Measurements from ENCODE around the gene FXYD6.
"Not testable (repeated sequence)": the region's sequence is repeated elsewhere in the genome, so short reads cannot be mapped to it uniquely, and the experiment has no call there.

Gene FXYD6

DNA sequence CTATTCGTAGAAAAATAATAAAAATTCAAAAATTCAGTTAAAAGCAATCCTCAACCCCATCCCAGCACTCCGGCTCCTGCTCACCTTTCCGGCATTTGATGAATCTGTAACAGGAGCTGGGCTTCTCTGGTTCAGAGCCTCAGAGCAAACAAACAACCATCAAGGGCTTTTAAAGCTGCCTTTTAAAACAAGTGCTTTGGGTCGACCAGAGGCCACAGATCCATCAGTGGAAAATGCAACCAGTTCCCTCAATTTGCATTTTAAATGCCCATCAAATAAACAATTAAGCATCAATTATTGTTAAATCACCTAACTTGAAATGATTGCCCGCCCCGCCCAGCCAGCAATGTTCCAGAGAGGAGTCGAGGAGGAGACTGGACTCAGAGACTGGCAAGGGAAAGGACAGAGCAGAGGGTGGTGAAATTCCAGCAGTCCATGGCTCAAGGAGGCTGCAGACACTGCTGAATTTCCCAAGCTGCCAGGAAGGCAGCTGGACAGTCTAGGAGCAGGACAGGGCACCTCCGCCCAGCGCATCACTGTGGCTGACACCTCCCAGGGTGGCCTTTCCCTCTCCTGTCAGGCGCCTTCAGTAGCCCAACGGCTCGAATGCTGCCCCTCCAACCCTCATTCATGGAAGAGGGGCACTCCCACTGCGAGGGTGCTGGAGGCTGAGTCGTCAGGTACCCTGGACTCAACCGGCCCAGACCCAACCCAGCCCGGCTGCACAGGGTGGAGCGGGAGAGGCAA, 7.5 kb downstream of the FXYD6 start:
- Histone ChIP-seq H3K9ac (ENCODE audit: low read length) (no peak overlapping the region), H3K9me2 (replicated peaks; ENCODE audit: insufficient read depth, low read length) (no peaks in the 10 kb centered on the region), H3K27ac (ENCODE audit: low read depth, low read length) (no peak overlapping the region), H3F3A (ENCODE audit: insufficient read depth) (no peaks in the 10 kb centered on the region), H3K4me3 (ENCODE audit: insufficient read depth, low read length, poor library complexity, severe bottlenecking) (no peak overlapping the region), H3K9me3 (ENCODE audit: insufficient read depth, low read length) (no peaks in the 10 kb centered on the region), H4K20me1 (ENCODE audit: low read depth, low read length) (no peaks in the 10 kb centered on the region), H3K27me3 (ENCODE audit: low read length) (no peaks in the 10 kb centered on the region), H3K4me2 (ENCODE audit: low read depth, low read length, poor library complexity, severe bottlenecking) (no peak overlapping the region), H2AFZ (ENCODE audit: low read depth, low read length, severe bottlenecking) (no peak overlapping the region), H3K36me3 (ENCODE audit: low read length) (no peaks in the 10 kb centered on the region), H3K79me2 (ENCODE audit: insufficient read depth, low read length) (no peaks in the 10 kb centered on the region)
- no peak for TF ChIP-seq EZH2phosphoT487 (conservative IDR thresholded peaks at IDR 0.05; ENCODE audit: low read length)
- TF ChIP-seq, protein P1, sequence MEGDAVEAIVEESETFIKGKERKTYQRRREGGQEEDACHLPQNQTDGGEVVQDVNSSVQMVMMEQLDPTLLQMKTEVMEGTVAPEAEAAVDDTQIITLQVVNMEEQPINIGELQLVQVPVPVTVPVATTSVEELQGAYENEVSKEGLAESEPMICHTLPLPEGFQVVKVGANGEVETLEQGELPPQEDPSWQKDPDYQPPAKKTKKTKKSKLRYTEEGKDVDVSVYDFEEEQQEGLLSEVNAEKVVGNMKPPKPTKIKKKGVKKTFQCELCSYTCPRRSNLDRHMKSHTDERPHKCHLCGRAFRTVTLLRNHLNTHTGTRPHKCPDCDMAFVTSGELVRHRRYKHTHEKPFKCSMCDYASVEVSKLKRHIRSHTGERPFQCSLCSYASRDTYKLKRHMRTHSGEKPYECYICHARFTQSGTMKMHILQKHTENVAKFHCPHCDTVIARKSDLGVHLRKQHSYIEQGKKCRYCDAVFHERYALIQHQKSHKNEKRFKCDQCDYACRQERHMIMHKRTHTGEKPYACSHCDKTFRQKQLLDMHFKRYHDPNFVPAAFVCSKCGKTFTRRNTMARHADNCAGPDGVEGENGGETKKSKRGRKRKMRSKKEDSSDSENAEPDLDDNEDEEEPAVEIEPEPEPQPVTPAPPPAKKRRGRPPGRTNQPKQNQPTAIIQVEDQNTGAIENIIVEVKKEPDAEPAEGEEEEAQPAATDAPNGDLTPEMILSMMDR (IDR thresholded peaks at IDR 0.05; ENCODE audit: insufficient read depth, low read length, poor library complexity, severe bottlenecking) = no peak

DNA sequence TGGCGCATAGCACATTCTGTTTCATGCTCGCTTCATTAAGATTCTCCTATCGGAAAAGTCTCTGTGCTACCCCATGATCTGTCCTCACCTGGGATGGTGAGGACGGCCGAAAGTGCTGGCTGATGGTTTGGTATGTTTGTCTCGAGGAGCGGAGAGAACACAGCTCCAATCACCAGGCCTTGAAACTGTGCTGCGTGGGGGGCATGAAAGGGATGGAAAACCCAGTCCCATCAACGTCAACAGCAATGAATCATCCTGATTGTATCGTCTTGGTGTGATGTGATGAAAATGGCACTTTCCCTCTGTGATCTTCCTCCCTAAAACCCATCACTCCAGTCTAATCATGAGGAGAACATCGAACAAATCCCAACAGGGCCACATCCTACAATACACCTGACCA, 8.4 kb downstream of the FXYD6 start:
- no peak overlapping the region for H2AFZ ChIP-seq (ENCODE audit: low read depth, low read length, severe bottlenecking)
- H3K27me3 ChIP-seq (ENCODE audit: low read length) = no peaks in the 10 kb centered on the region
- no peak overlapping the region for H3K4me3 ChIP-seq (ENCODE audit: insufficient read depth, low read length, poor library complexity, severe bottlenecking)
- TF ChIP-seq, protein P1 (IDR thresholded peaks at IDR 0.05; ENCODE audit: insufficient read depth, low read length, poor library complexity, severe bottlenecking) = no peak
- no peaks in the 10 kb centered on the region for H4K20me1 ChIP-seq (ENCODE audit: low read depth, low read length)
- no peaks in the 10 kb centered on the region for H3K9me2 ChIP-seq (replicated peaks; ENCODE audit: insufficient read depth, low read length)
- no peak overlapping the region for H3K27ac ChIP-seq (ENCODE audit: low read depth, low read length)
- H3F3A ChIP-seq (ENCODE audit: insufficient read depth) = no peaks in the 10 kb centered on the region
- H3K9ac ChIP-seq (ENCODE audit: low read length) = no peak overlapping the region
- no peak overlapping the region for H3K4me2 ChIP-seq (ENCODE audit: low read depth, low read length, poor library complexity, severe bottlenecking)
- no peaks in the 10 kb centered on the region for H3K79me2 ChIP-seq (ENCODE audit: insufficient read depth, low read length)
- H3K36me3 ChIP-seq (ENCODE audit: low read length) = no peaks in the 10 kb centered on the region
- no peaks in the 10 kb centered on the region for H3K9me3 ChIP-seq (ENCODE audit: insufficient read depth, low read length)

DNA sequence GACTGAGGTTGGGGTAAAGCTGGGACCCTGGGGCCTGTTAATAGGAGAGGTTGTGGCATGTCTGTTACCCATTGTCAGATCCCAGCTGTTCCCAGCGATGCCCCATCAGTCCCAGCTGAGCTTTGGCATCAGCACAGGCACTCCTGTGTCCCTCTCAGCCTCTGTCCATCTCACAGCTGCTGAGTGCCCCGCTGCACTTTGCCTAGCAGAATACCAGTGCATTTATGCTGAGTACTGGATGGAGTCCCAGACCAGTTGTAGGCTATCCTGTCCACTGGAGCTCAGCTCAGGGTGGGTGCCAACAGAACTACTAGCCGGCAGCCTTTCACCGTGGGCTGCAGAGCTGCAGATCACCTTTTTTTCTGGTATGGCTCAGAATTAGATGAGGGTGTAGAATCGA, 9.9 kb downstream of the FXYD6 start:
- Histone ChIP-seq H3K4me2 (ENCODE audit: low read depth, low read length, poor library complexity, severe bottlenecking) (no peak overlapping the region), H2AFZ (ENCODE audit: low read depth, low read length, severe bottlenecking) (no peak overlapping the region), H3K9me3 (ENCODE audit: insufficient read depth, low read length) (no peaks in the 10 kb centered on the region), H3K79me2 (ENCODE audit: insufficient read depth, low read length) (no peaks in the 10 kb centered on the region), H3K36me3 (ENCODE audit: low read length) (no peaks in the 10 kb centered on the region), H3K27me3 (ENCODE audit: low read length) (no peaks in the 10 kb centered on the region), H3K9ac (ENCODE audit: low read length) (no peak overlapping the region), H3K9me2 (replicated peaks; ENCODE audit: insufficient read depth, low read length) (no peaks in the 10 kb centered on the region), H4K20me1 (ENCODE audit: low read depth, low read length) (no peaks in the 10 kb centered on the region), H3F3A (ENCODE audit: insufficient read depth) (no peaks in the 10 kb centered on the region), H3K27ac (ENCODE audit: low read depth, low read length) (no peak overlapping the region), H3K4me3 (ENCODE audit: insufficient read depth, low read length, poor library complexity, severe bottlenecking) (no peak overlapping the region)
- TF ChIP-seq, protein P1 (IDR thresholded peaks at IDR 0.05; ENCODE audit: insufficient read depth, low read length, poor library complexity, severe bottlenecking) = no peak
- TF ChIP-seq EZH2phosphoT487 (conservative IDR thresholded peaks at IDR 0.05; ENCODE audit: low read length) = no peak

DNA sequence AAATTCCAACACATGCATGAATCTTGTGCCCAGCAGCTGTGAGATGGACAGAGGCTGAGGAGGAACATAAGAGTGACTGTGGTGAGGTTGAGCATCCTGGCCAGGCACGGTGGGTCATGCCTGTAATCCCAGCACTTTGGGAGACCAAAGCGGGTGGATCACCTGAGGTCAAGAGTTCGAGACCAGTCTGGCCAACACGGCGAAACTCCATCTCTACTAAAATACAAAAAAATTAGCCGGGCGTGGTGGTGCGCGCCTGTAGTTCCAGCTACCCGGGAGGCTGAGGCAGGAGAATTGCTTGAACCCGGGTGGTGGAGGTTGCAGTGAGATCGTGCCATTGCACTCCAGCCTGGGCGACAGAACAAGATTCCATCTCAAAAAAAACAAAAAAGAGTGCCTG, 10.9 kb downstream of the FXYD6 start:
- not testable (repeated sequence) for H3K36me3 ChIP-seq (ENCODE audit: low read length); H3K9ac ChIP-seq (ENCODE audit: low read length); H4K20me1 ChIP-seq (ENCODE audit: low read depth, low read length); H3K4me2 ChIP-seq (ENCODE audit: low read depth, low read length, poor library complexity, severe bottlenecking); H3F3A ChIP-seq (ENCODE audit: insufficient read depth); H3K27ac ChIP-seq (ENCODE audit: low read depth, low read length); H3K9me2 ChIP-seq (replicated peaks; ENCODE audit: insufficient read depth, low read length); H3K4me3 ChIP-seq (ENCODE audit: insufficient read depth, low read length, poor library complexity, severe bottlenecking); H3K9me3 ChIP-seq (ENCODE audit: insufficient read depth, low read length); H3K79me2 ChIP-seq (ENCODE audit: insufficient read depth, low read length); H2AFZ ChIP-seq (ENCODE audit: low read depth, low read length, severe bottlenecking); H3K27me3 ChIP-seq (ENCODE audit: low read length)

Data from SU-DHL-6 (cell line).